Measurements from ENCODE around the gene SERPINA3. TPM values are rescaled to one million over a fixed set of nuclear protein-coding genes. Genes with fewer than 3 reads are reported as not detected.

SERPINA3 gene
- total and polyA plus RNA-seq, 2 of the 8 experiments (the other 6 are each of a cell fraction or from before 2014, with no cell fraction given), result not detected

GRCh38 chr14:94650444-94650775, 38.2 kb downstream of the SERPINA3 start (continued):
- TF ChIP-seq CTCF (IDR thresholded peaks at IDR 0.05; ENCODE audit: control extremely low read depth in 1 of 3, insufficient read depth in 1 of 3, low read depth in 1 of 3, low read length in 3 of 3) (no peak), GTF2F1 (IDR thresholded peaks at IDR 0.05; ENCODE audit: borderline replicate concordance, low read depth, low read length) (no peak), MAFK (IDR thresholded peaks at IDR 0.05; ENCODE audit: low read depth, low read length) (no peak), CHD1 (IDR thresholded peaks at IDR 0.05; ENCODE audit: low read depth, low read length) (no peak), ASH2L (IDR thresholded peaks at IDR 0.05; ENCODE audit: low read length) (no peak), SP1 (IDR thresholded peaks at IDR 0.05; ENCODE audit: low read depth, low read length) (no peak), POLR2A (IDR thresholded peaks at IDR 0.05; ENCODE audit: control extremely low read depth in 1 of 2, low read depth in 2 of 2, low read length in 2 of 2) (no peak), POU5F1 (IDR thresholded peaks at IDR 0.05; ENCODE audit: low read depth, low read length) (no peak)
